Astrocyte (in vitro differentiated cells and primary cell): ENCODE measurements around the gene NME7. TPM values are rescaled to one million over a fixed set of nuclear protein-coding genes. Genes with fewer than 3 reads are reported as not detected.

Experiments
- DNase-seq: peaks from one replicate; pipeline ENCODE4 v3.0.0-alpha.2; 2010; ENCODE audit warnings: low read depth
- FAIRE-seq: peaks from 2 replicates; lab custom pipeline; 2011; peaks lifted over from hg19 to GRCh38; lab: Jason Lieb, UNC
- H2AFZ ChIP-seq: 2 replicates; pipeline ENCODE4 v1.6.0; 2012; ENCODE audit warnings: low read depth, low read length, inconsistent platforms
- H3K27ac ChIP-seq: 2 replicates; pipeline ENCODE4 v1.5.1; 2011; ENCODE audit warnings: low read depth, low read length, inconsistent platforms
- H3K27me3 ChIP-seq: 2 replicates; pipeline ENCODE4 v1.6.0; 2011; ENCODE audit warnings: low read length, inconsistent platforms; ENCODE audit not compliant: insufficient read depth
- H3K36me3 ChIP-seq: 2 replicates; pipeline ENCODE4 v1.5.1; 2011; ENCODE audit warnings: low read length, inconsistent platforms; ENCODE audit not compliant: insufficient read depth
- H3K4me1 ChIP-seq: 2 replicates; pipeline ENCODE4 v1.5.1; 2011; ENCODE audit warnings: low read length, inconsistent platforms; ENCODE audit not compliant: insufficient read depth
- H3K4me2 ChIP-seq: 2 replicates; pipeline ENCODE4 v1.6.0; 2012; ENCODE audit warnings: low read length, inconsistent platforms
- H3K4me3 ChIP-seq: 2 replicates; pipeline ENCODE4 v1.5.1; 2011; ENCODE audit warnings: low read depth, mild to moderate bottlenecking, low read length, inconsistent platforms; ENCODE audit not compliant: insufficient read depth
- H3K79me2 ChIP-seq: 2 replicates; pipeline ENCODE4 v1.6.0; 2012; ENCODE audit warnings: mild to moderate bottlenecking, low read length, inconsistent platforms; ENCODE audit not compliant: insufficient read depth
- H3K9ac ChIP-seq: 2 replicates; pipeline ENCODE4 v1.6.0; 2012; ENCODE audit warnings: mild to moderate bottlenecking, low read length, inconsistent platforms
- H3K9me3 ChIP-seq: 2 replicates; pipeline ENCODE4 v1.5.1; 2012; ENCODE audit warnings: low read depth, mild to moderate bottlenecking, low read length, inconsistent platforms; ENCODE audit not compliant: insufficient read depth
- H4K20me1 ChIP-seq: 2 replicates; pipeline ENCODE4 v1.6.0; 2012; ENCODE audit warnings: low read length, inconsistent platforms; ENCODE audit not compliant: insufficient read depth
- H3K27ac Mint-ChIP-seq: one replicate; pipeline ENCODE4 v1.8.0; 2021; ENCODE audit warnings: mild to moderate bottlenecking, mixed read lengths; ENCODE audit not compliant: unreplicated experiment
- H3K27me3 Mint-ChIP-seq: one replicate; pipeline ENCODE4 v1.8.0; 2021; ENCODE audit warnings: low read depth, mixed read lengths; ENCODE audit not compliant: unreplicated experiment
- H3K36me3 Mint-ChIP-seq: one replicate; pipeline ENCODE4 v1.8.0; 2021; ENCODE audit warnings: low read depth, mixed read lengths; ENCODE audit not compliant: unreplicated experiment
- H3K4me1 Mint-ChIP-seq: one replicate; pipeline ENCODE4 v1.8.0; 2021; ENCODE audit warnings: low read depth, mixed read lengths; ENCODE audit not compliant: unreplicated experiment
- H3K4me3 Mint-ChIP-seq: one replicate; pipeline ENCODE4 v1.8.0; 2021; ENCODE audit warnings: mild to moderate bottlenecking, moderate library complexity, mixed read lengths; ENCODE audit not compliant: unreplicated experiment
- H3K9me3 Mint-ChIP-seq: one replicate; pipeline ENCODE4 v1.8.0; 2021; ENCODE audit warnings: mild to moderate bottlenecking, mixed read lengths; ENCODE audit not compliant: unreplicated experiment
- CTCF ChIP-seq: IDR thresholded peaks from 2 replicates; pipeline ENCODE4 v1.5.1; 2011; ENCODE audit warnings: low read depth, mild to moderate bottlenecking, inconsistent platforms, low read length, moderate library complexity; ENCODE audit not compliant: insufficient read depth
- EZH2 ChIP-seq: IDR thresholded peaks from 2 replicates; pipeline ENCODE4 v1.6.1; 2012; ENCODE audit warnings: mild to moderate bottlenecking, low read length, inconsistent platforms; ENCODE audit not compliant: insufficient read depth
- total RNA-seq: library from RNA; stranded (reverse); gene quantifications from 2 replicates; pipeline ENCODE4 v1.2.1, GENCODE V29; 2021

The NME7 gene
- total RNA-seq, 1 donor from 2014 or later: 21.2 TPM

GRCh38 chr1:169087876-169088275 is 279.7 kb downstream of the NME7 start:
- H3K36me3 Mint-ChIP-seq: no peaks in the 10 kb centered on the region
- H3K27ac Mint-ChIP-seq: no peak overlapping the region
- Histone ChIP-seq H3K27ac (no peak overlapping the region), H4K20me1 (no peaks in the 10 kb centered on the region), H3K4me1 (no peaks in the 10 kb centered on the region), H3K27me3 (no peaks in the 10 kb centered on the region), H3K79me2 (no peaks in the 10 kb centered on the region), H3K9me3 (no peaks in the 10 kb centered on the region), H3K4me3 (no peak overlapping the region), H3K36me3 (no peaks in the 10 kb centered on the region), H3K9ac (no peak overlapping the region), H2AFZ (no peak overlapping the region), H3K4me2 (no peak overlapping the region)
- no peak for TF ChIP-seq CTCF
- no peak for TF ChIP-seq EZH2
- DNase-seq (no peak), FAIRE-seq (no peak)
- H3K9me3 Mint-ChIP-seq: no peaks in the 10 kb centered on the region
- H3K4me3 Mint-ChIP-seq: no peak overlapping the region
- H3K27me3 Mint-ChIP-seq: peaks cover 2% of the 10 kb centered on the region
- H3K4me1 Mint-ChIP-seq: peaks cover 8% of the 10 kb centered on the region

- no peaks in the 10 kb centered on the region for H3K36me3 ChIP-seq
- no peaks in the 10 kb centered on the region for H3K9me3 ChIP-seq
- H3K4me1 Mint-ChIP-seq: peaks cover 8% of the 10 kb centered on the region
- peaks cover 2% of the 10 kb centered on the region for H3K27me3 Mint-ChIP-seq
- H3K79me2 ChIP-seq: no peaks in the 10 kb centered on the region
- no peaks in the 10 kb centered on the region for H4K20me1 ChIP-seq
- DNase-seq (peak; percentile 48), FAIRE-seq (no peak)
- H3K4me3 Mint-ChIP-seq: no peak overlapping the region
- H3K27me3 ChIP-seq: no peaks in the 10 kb centered on the region
- no peaks in the 10 kb centered on the region for H3K4me1 ChIP-seq
- TF ChIP-seq CTCF (no peak), EZH2 (no peak)
- H3K4me2 ChIP-seq: no peak overlapping the region
- no peak overlapping the region for H3K27ac ChIP-seq
- H3K4me3 ChIP-seq: no peak overlapping the region
- H3K9me3 Mint-ChIP-seq: no peaks in the 10 kb centered on the region
- peak overlapping the region; percentile 81 for H3K27ac Mint-ChIP-seq
- H3K9ac ChIP-seq: no peak overlapping the region
- no peaks in the 10 kb centered on the region for H3K36me3 Mint-ChIP-seq
- H2AFZ ChIP-seq: no peak overlapping the region
Measured at GRCh38 chr1:169086603-169087455, 280.8 kb downstream of the NME7 start.

GRCh38 chr1:169085911-169086310 is 281.7 kb downstream of the NME7 start:
- TF ChIP-seq CTCF (no peak), EZH2 (no peak)
- Histone ChIP-seq H3K4me2 (no peak overlapping the region), H3K9ac (no peak overlapping the region), H3K27ac (no peak overlapping the region), H2AFZ (no peak overlapping the region), H3K79me2 (no peaks in the 10 kb centered on the region), H3K4me3 (no peak overlapping the region), H3K9me3 (no peaks in the 10 kb centered on the region), H3K4me1 (no peaks in the 10 kb centered on the region), H3K36me3 (no peaks in the 10 kb centered on the region), H4K20me1 (no peaks in the 10 kb centered on the region), H3K27me3 (no peaks in the 10 kb centered on the region)
- Mint-ChIP-seq H3K36me3 (no peaks in the 10 kb centered on the region), H3K9me3 (no peaks in the 10 kb centered on the region), H3K4me3 (no peak overlapping the region), H3K27ac (no peak overlapping the region), H3K4me1 (peaks cover 3% of the 10 kb centered on the region), H3K27me3 (peaks cover 2% of the 10 kb centered on the region)
- FAIRE-seq: no peak
- DNase-seq: no peak
